Urothelium cell line (cell line): ENCODE results near the gene DNAH17.

Experiments
- DNase-seq: peaks from one replicate; pipeline ENCODE4 v3.0.0; 2011; ENCODE audit warnings: low spot score, mixed read lengths
- FAIRE-seq: peaks from 2 replicates; lab custom pipeline; 2011; peaks lifted over from hg19 to GRCh38; lab: Jason Lieb, UNC

DNAH17 gene

GRCh38 chr17:78580277-78580804 lies 3.1 kb upstream of the DNAH17 start:
- DNase-seq, result no peak
- FAIRE-seq, result no peak

GRCh38 chr17:78576389-78577112 lies 645 bp downstream of the DNAH17 start:
- FAIRE-seq, result no peak
- DNase-seq, result no peak

- FAIRE-seq (no peak), DNase-seq (no peak)
These were observed 1.3 kb downstream of the DNAH17 start for GRCh38 chr17:78575899-78576298.

GRCh38 chr17:78575340-78575739 lies 1.9 kb downstream of the DNAH17 start:
- FAIRE-seq, result no peak
- DNase-seq, result no peak

- FAIRE-seq (no peak), DNase-seq (no peak)
These were observed 3.2 kb downstream of the DNAH17 start for GRCh38 chr17:78573955-78574354.

- no peak for FAIRE-seq
- no peak for DNase-seq
These were observed 4.7 kb downstream of the DNAH17 start for GRCh38 chr17:78572239-78573205.

GRCh38 chr17:78571329-78571728 lies 5.9 kb downstream of the DNAH17 start:
- no peak for DNase-seq
- FAIRE-seq, result peak; percentile 50

GRCh38 chr17:78568494-78569115 lies 8.6 kb downstream of the DNAH17 start:
- DNase-seq (no peak), FAIRE-seq (peak; percentile 88)

- FAIRE-seq, result no peak
- no peak for DNase-seq
These were observed 9.2 kb downstream of the DNAH17 start for GRCh38 chr17:78567991-78568390.

- FAIRE-seq (no peak), DNase-seq (no peak)
These were observed 10.2 kb downstream of the DNAH17 start for GRCh38 chr17:78566947-78567346.

GRCh38 chr17:78563189-78564145 lies 13.7 kb downstream of the DNAH17 start:
- FAIRE-seq (no peak), DNase-seq (no peak)

- FAIRE-seq (no peak), DNase-seq (no peak)
These were observed 14.5 kb downstream of the DNAH17 start for GRCh38 chr17:78562734-78563133.

- DNase-seq, result no peak
- FAIRE-seq, result no peak
These were observed 16.0 kb downstream of the DNAH17 start for GRCh38 chr17:78561166-78561565.

- FAIRE-seq (no peak), DNase-seq (no peak)
These were observed 16.5 kb downstream of the DNAH17 start for GRCh38 chr17:78560731-78561130.

GRCh38 chr17:78559749-78560368 lies 17.3 kb downstream of the DNAH17 start:
- no peak for FAIRE-seq
- no peak for DNase-seq

- DNase-seq (no peak), FAIRE-seq (peak; percentile 88)
These were observed 18.2 kb downstream of the DNAH17 start for GRCh38 chr17:78558989-78559388.

- DNase-seq (peak; percentile 48), FAIRE-seq (peak; percentile 95)
These were observed 18.9 kb downstream of the DNAH17 start for GRCh38 chr17:78558181-78558850.

- FAIRE-seq, result no peak
- peak; percentile 40 for DNase-seq
These were observed 19.6 kb downstream of the DNAH17 start for GRCh38 chr17:78557598-78558039.

- no peak for FAIRE-seq
- DNase-seq, result no peak
These were observed 20.4 kb downstream of the DNAH17 start for GRCh38 chr17:78556812-78557211.
